CD4-positive, alpha-beta T cell treated with Interferon gamma for 1 hour (primary cell): Measurements from ENCODE around the gene SURF1.

Experiments used
- DNase-seq: peaks from one replicate; pipeline ENCODE4 v3.0.0-alpha.2; 2020

SURF1 gene

GRCh38 chr9:133360400-133361393, 4.4 kb upstream of the SURF1 start:
- no peak for DNase-seq

GRCh38 chr9:133359399-133360175, 3.3 kb upstream of the SURF1 start:
- DNase-seq, result no peak

GRCh38 chr9:133357656-133358055, 1.4 kb upstream of the SURF1 start:
- no peak for DNase-seq

- no peak for DNase-seq
Observed at GRCh38 chr9:133355881-133356357, 368 bp downstream of the SURF1 start.

- DNase-seq, result no peak
Observed at GRCh38 chr9:133354766-133355165, 1.5 kb downstream of the SURF1 start.

GRCh38 chr9:133353548-133353947, 2.7 kb downstream of the SURF1 start:
- no peak for DNase-seq

GRCh38 chr9:133352635-133353340, 3.5 kb downstream of the SURF1 start:
- no peak for DNase-seq

- peak; percentile 32 for DNase-seq
Observed at GRCh38 chr9:133351908-133352634, 4.2 kb downstream of the SURF1 start.

- no peak for DNase-seq
Observed at GRCh38 chr9:133351526-133351907, 4.8 kb downstream of the SURF1 start.

GRCh38 chr9:133349965-133350616, 6.2 kb downstream of the SURF1 start:
- no peak for DNase-seq

GRCh38 chr9:133348718-133349573, 7.3 kb downstream of the SURF1 start:
- DNase-seq, result no peak

- peak; percentile 93 for DNase-seq
Observed at GRCh38 chr9:133347985-133348717, 8.1 kb downstream of the SURF1 start, which contains the start of the genes MED22 and RPL7A. MED22 (minus strand) TSS chr9:133348131; CDS start chr9:133346662, 1,469 bp downstream. RPL7A (plus strand) TSS chr9:133348218; CDS start chr9:133348244, 26 bp downstream.

GRCh38 chr9:133347515-133347984, 8.7 kb downstream of the SURF1 start:
- peak; percentile 62 for DNase-seq

GRCh38 chr9:133346021-133346785, 10.1 kb downstream of the SURF1 start:
- DNase-seq, result no peak

- DNase-seq, result no peak
Observed at GRCh38 chr9:133345596-133345995, 10.7 kb downstream of the SURF1 start.

- no peak for DNase-seq
Observed at GRCh38 chr9:133344979-133345378, 11.3 kb downstream of the SURF1 start.

- no peak for DNase-seq
Observed at GRCh38 chr9:133344071-133344470, 12.2 kb downstream of the SURF1 start.

- no peak for DNase-seq
Observed at GRCh38 chr9:133342570-133342969, 13.7 kb downstream of the SURF1 start.

- no peak for DNase-seq
Observed at GRCh38 chr9:133342069-133342406, 14.2 kb downstream of the SURF1 start.
